Ramos (cell line): Measurements from ENCODE around the gene GFOD1.

Experiments used
- in situ Hi-C: fragments of 300-500 bp; cut with MboI; formaldehyde crosslinking; loops from one replicate; pipeline ENCODE4 v1.14.3; 2022; ENCODE audit warnings: low sequenced_read_pairs; ENCODE audit not compliant: unreplicated experiment

The GFOD1 gene

DNA sequence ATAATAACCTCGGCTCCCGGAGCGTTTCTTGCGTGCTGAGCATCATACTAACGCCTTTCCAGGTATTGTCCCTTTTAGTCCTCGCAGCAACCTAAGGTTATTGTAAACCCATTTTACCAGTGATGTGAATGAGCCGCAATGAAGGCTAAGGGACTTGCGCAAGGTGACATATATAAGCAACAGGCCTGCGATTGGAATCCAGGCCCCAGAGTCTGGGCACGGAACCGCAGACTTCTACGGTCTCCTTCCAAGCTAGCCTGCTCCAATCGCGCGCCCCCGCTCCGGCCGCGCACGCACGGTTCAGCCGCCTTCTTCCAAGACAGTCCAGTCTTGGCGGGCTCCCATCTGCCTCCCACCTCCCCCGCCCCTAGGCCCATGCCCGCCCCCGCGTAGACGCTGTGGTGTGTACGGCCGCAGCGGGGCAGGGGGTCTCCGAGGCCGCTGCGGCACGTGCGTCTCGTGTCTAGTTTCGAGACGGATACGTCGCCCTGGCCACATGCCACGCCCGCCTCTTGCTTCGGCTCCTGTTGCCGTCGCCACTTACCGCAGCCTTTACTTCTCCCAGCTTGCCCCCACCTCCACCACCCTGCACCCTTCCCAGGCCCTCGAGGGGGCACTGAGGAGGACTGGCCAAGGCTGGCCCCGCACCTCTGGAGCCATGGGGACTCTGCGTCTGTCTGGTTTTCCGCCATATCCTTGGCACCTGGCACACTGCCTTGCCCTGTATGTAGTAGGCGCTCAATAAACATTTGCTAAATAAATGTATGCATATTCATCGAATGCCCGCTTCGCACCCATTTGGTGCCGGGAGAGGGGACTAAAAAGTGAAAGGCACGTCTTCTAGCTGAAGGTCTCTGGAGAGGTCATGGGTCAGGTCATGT lies 855 bp upstream of the GFOD1 start:
- in situ Hi-C loops: no loop called here

- in situ Hi-C loops: no loop called here
Observed at GRCh38 chr6:13486679-13487121, 700 bp downstream of the GFOD1 start.

- in situ Hi-C loops: no loop called here
Observed at GRCh38 chr6:13485923-13486562, 1.4 kb downstream of the GFOD1 start.

DNA sequence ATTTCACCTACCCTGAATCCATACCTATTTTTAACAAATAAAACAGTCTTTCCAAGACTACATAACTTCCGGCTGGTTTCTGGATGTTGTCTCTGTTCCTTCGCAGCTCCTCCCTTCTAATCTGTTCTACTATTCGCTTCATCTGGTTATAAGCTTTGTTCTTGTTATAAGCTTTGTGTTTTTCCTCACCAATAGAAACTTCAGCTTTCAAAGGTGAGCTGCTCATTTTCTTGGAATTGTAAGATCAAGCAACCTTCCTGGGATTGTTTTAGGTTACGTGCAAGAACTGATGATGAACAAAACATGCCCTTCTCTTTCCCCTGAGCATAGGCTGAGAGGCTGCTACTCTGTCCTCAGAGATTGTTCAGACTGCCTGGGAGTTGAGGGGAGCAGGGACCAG lies 2.1 kb downstream of the GFOD1 start:
- in situ Hi-C loops: no loop called here

GRCh38 chr6:13484827-13485226 lies 2.6 kb downstream of the GFOD1 start:
- in situ Hi-C loops: no loop called here

DNA sequence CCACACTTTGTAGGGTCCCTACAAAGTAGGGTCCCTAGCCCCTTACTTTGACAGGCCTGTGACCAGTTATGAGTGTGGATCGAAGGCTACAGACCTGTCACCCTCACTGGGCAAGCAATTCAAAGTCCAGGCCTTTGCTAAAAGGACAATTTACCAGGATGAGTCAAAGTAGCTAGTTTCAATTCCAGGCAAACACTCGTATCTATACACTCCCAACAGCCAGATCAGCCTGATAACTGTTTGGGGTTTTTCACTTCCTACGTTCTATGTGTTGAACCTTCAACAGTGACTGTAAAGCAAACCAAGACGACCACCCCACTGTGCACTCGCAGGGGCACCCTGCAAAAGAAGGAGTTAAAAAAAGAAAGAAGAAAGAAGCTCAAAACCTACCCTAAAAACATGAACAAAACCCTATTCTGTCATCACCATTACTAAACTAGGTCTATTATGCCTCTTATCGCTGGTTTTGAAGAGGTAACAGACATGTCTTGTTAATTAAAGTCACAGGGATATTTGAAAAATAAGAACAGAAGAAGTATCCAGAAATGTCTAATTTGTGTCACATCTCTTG lies 3.2 kb downstream of the GFOD1 start:
- in situ Hi-C loops: no loop called here

DNA sequence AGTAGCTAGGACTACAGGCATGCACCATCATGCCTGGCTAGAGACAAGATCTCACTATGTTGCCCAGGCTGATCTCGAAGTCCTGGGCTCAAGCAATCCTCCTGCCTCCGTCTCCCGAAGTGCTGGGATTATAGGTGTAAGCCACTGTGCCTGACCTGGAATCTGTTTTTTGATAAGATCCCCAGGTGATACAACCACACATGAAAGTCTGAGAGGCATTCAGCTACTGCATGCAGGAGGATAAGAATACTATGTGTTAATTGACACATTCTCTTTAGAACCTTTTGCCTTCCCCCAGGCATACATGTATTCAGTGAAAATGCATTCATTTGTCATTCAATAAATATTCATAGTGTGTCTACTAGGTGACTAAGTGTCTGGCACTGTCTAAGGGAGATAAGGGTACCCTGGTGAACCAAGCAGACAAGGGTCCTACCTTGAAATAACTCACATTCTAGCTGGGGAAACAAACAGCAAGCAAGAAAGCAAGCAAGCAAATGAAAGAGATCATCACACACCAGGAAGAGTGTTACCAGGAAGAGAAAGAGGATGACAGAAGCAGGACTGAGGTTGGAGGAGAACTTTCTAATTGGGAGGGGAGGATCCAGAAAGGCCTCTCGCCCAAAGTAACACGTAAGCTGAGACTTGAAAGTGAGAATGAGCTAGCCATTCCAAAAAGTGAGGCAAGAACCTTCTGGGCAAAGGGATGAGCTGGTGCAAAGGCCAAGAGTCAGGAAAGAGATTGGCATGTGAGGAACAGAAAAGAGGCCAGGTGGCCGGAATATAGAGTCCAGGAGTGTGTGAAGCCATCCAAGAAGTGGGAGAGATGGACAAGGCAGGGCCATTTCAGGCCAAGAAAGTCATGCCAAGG lies 6.5 kb downstream of the GFOD1 start:
- in situ Hi-C loops: no loop called here

DNA sequence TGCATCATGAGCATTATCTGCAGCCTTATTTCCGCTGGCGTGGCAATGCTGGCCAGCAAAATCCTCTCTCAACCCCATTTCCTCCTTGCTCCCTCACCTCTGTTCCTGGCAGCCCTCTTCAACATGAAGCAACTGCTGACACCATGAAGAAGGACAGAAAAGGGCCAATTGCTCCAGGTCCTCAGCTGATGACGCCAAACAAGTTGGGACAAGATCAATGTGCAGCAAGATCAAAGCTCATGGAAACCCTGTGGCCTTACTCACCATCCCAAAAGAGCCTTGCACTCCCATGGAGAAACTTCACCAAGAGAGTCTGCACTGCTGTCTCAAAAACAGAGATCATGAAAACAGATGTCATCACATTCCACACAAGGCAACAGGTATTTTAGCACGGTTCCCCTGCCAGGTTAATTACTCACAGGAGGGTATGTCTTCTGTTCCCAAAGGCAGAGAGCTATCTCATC lies 7.4 kb downstream of the GFOD1 start:
- in situ Hi-C loops: no loop called here

GRCh38 chr6:13479206-13479800 lies 8.1 kb downstream of the GFOD1 start:
- in situ Hi-C loops: no loop called here

DNA sequence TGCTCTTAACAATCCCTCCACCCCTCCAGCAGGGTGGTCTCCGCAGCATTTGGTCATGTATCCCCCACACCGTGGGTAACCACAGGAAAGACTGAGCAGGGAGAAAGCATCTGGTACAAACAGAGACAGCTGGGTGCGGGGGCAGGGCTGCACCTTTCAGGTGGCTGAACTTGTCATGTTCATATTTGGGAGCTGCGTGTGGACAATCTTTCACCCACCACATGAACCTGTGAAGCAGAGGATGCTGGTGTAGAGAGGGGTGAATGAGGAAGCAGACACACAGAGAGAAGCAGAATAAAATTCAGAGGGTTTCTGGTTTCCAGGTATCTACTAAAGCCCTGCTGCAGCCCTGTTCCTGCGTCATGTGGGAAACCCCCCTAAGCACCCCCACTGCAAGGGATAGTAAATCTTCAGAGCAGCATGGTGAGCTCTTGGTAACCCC lies 8.9 kb downstream of the GFOD1 start:
- in situ Hi-C loops: no loop called here

DNA sequence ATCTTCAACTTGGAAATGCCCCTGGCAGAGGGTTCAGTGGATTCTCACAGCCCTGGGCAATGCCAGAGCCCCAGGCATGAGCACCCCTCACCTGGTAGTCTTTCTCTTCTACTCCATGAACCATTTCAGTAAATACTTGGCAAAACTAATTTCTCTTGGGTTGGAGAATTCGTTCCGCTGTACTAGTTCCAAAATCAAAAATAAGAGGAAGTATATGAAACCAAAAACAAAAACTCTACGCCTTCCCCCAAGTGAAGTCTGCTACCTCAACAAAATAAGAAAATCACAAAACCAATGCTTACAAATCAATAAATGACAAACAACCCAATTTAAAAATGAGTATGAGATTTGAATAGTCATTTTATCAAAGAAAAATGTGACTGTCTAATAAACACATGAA lies 12.6 kb downstream of the GFOD1 start:
- in situ Hi-C loops: no loop called here

DNA sequence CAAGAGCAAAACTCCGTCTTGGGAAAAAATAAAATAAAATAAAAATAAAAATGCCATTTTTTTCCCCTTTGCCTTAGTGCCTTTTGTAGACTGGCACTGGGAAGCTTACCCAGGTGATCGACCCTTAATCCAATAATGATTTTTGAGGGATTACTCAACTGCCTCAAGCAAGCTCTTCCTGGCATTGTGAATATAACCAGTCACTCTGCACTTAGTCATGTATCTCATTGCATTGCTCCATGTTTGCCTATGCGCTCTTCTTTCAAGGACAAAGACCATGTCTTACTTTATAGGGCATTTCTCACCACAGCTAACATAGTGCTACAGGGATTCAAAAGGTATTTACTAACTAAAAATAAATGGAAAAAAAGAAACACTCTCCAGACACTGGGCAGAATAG lies 13.0 kb downstream of the GFOD1 start:
- in situ Hi-C loops: no loop called here

DNA sequence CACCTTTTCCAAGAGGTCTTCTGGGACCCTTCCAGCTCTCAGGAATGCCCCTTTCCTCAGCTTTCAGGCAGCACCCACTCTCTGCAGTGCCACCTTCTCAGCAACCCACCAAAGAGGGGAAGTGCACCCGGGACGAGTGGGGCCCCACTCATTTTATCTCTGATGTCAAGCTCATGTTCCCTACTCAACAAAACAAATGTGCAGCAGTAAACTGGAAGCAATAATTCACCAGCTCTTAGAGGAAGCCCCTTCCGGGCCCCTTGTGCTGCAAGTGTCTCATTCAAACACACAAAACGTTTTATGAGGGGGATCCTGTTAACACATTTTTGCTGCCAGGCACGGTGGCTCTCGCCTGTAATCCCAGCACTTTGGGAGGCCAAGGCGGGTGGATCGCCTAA lies 13.6 kb downstream of the GFOD1 start:
- in situ Hi-C loops: no loop called here

- in situ Hi-C loops: no loop called here
Observed at GRCh38 chr6:13472976-13473767, 14.2 kb downstream of the GFOD1 start.

- in situ Hi-C loops: no loop called here
Observed at GRCh38 chr6:13472099-13472498, 15.3 kb downstream of the GFOD1 start.

- in situ Hi-C loops: no loop called here
Observed at GRCh38 chr6:13471184-13471583, 16.2 kb downstream of the GFOD1 start.

GRCh38 chr6:13470238-13471140 lies 16.9 kb downstream of the GFOD1 start:
- in situ Hi-C loops: no loop called here

DNA sequence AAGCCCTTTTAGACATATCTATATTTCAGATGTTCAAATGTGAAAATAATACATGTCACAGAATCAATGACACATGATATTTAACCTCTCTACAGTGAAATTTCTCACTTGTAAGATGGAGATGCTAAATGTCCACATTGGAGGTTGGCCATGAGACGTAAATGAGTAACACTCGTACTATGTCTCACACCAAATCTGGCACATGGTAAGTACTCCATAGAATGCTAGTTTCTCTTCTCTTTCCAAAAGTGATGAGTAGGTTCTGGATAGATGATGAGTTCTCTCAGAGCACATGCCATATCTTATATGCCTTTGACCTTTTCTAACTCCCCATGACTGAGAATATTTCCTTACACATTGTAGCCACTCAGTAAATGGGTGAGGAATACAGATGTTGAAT lies 17.7 kb downstream of the GFOD1 start:
- in situ Hi-C loops: no loop called here
